GM21825 (cell line): ENCODE results near the gene GABBR2.

Experiments used
- ATAC-seq: cut with Tn5 transposase; IDR thresholded peaks from one replicate; pipeline ENCODE4 v1.9.1; 2021; ENCODE audit warnings: mild to moderate bottlenecking, moderate library complexity; ENCODE audit not compliant: unreplicated experiment

Gene GABBR2

GRCh38 chr9:98413084-98413483, 295.7 kb downstream of the GABBR2 start:
- ATAC-seq = no peak

GRCh38 chr9:98412101-98412842, 296.5 kb downstream of the GABBR2 start:
- ATAC-seq = no peak

GRCh38 chr9:98410185-98410697, 298.5 kb downstream of the GABBR2 start:
- ATAC-seq = no peak

- ATAC-seq = no peak
Measured at GRCh38 chr9:98409719-98410118, 299.0 kb downstream of the GABBR2 start.

- ATAC-seq = no peak
Measured at GRCh38 chr9:98406469-98406868, 302.3 kb downstream of the GABBR2 start.

GRCh38 chr9:98404237-98404636, 304.5 kb downstream of the GABBR2 start:
- no peak for ATAC-seq

GRCh38 chr9:98403715-98404114, 305.0 kb downstream of the GABBR2 start:
- ATAC-seq = no peak

GRCh38 chr9:98402019-98402840, 306.5 kb downstream of the GABBR2 start:
- no peak for ATAC-seq

- ATAC-seq = no peak
Measured at GRCh38 chr9:98401140-98402018, 307.4 kb downstream of the GABBR2 start.

GRCh38 chr9:98399950-98400683, 308.6 kb downstream of the GABBR2 start:
- no peak for ATAC-seq

- ATAC-seq = no peak
Measured at GRCh38 chr9:98396656-98397055, 312.1 kb downstream of the GABBR2 start.

GRCh38 chr9:98396236-98396635, 312.5 kb downstream of the GABBR2 start:
- no peak for ATAC-seq

- ATAC-seq = no peak
Measured at GRCh38 chr9:98391867-98392266, 316.9 kb downstream of the GABBR2 start.

- ATAC-seq = no peak
Measured at GRCh38 chr9:98391406-98391805, 317.3 kb downstream of the GABBR2 start.

- ATAC-seq = no peak
Measured at GRCh38 chr9:98385751-98386150, 323.0 kb downstream of the GABBR2 start.

GRCh38 chr9:98383758-98384157, 325.0 kb downstream of the GABBR2 start:
- ATAC-seq = no peak

GRCh38 chr9:98381311-98382103, 327.2 kb downstream of the GABBR2 start:
- peak; percentile 51 for ATAC-seq

GRCh38 chr9:98380065-98380681, 328.6 kb downstream of the GABBR2 start:
- peak; percentile 49 for ATAC-seq

- no peak for ATAC-seq
Measured at GRCh38 chr9:98379572-98379971, 329.2 kb downstream of the GABBR2 start.
